GM23338 (cell line): ENCODE measurements around the gene RBM22.

Experiments used
- CTCF ChIP-seq, 2 experiments: fragments of 200-600 bp in 1 of 2; sonication (generic) in 1 of 2; conservative IDR thresholded peaks; 2 replicates each; pipeline versions ENCODE4 v1.5.1 to v1.6.1; 2016 to 2017; ENCODE audit warnings: antibody characterized with exemption in 2 of 2, low read depth in 2 of 2, mild to moderate bottlenecking in 2 of 2, moderate library complexity in 1 of 2
- EZH2 ChIP-seq: fragments of 200-600 bp; sonication (generic); IDR thresholded peaks from one replicate; pipeline ENCODE4 v1.8.0; 2017; ENCODE audit warnings: antibody characterized with exemption, mild to moderate bottlenecking, low read depth; ENCODE audit not compliant: unreplicated experiment
- TF ChIP-seq, protein P1 (sequence below): IDR thresholded peaks from one replicate; pipeline ENCODE4 v1.6.1; 2018; ENCODE audit warnings: antibody characterized with exemption; ENCODE audit not compliant: unreplicated experiment

GRCh38 chr5:150703762-150704161, 2.9 kb upstream of the RBM22 start:
- TF ChIP-seq CTCF (conservative IDR thresholded peaks at IDR 0.05; ENCODE audit: low read depth in 2 of 2) (no peak), EZH2 (no peak)
- TF ChIP-seq, protein P1, sequence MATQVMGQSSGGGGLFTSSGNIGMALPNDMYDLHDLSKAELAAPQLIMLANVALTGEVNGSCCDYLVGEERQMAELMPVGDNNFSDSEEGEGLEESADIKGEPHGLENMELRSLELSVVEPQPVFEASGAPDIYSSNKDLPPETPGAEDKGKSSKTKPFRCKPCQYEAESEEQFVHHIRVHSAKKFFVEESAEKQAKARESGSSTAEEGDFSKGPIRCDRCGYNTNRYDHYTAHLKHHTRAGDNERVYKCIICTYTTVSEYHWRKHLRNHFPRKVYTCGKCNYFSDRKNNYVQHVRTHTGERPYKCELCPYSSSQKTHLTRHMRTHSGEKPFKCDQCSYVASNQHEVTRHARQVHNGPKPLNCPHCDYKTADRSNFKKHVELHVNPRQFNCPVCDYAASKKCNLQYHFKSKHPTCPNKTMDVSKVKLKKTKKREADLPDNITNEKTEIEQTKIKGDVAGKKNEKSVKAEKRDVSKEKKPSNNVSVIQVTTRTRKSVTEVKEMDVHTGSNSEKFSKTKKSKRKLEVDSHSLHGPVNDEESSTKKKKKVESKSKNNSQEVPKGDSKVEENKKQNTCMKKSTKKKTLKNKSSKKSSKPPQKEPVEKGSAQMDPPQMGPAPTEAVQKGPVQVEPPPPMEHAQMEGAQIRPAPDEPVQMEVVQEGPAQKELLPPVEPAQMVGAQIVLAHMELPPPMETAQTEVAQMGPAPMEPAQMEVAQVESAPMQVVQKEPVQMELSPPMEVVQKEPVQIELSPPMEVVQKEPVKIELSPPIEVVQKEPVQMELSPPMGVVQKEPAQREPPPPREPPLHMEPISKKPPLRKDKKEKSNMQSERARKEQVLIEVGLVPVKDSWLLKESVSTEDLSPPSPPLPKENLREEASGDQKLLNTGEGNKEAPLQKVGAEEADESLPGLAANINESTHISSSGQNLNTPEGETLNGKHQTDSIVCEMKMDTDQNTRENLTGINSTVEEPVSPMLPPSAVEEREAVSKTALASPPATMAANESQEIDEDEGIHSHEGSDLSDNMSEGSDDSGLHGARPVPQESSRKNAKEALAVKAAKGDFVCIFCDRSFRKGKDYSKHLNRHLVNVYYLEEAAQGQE: no peak
